Prostate gland (tissue), 2 donors: Measurements from ENCODE around the gene TNIP3. TPM values are rescaled to one million over a fixed set of nuclear protein-coding genes. Genes with fewer than 3 reads are reported as not detected.

ENCODE experiments used
- DNase-seq: peaks from one replicate; pipeline ENCODE4 v3.0.0-alpha.2; 2019; ENCODE audit warnings: low spot score
- H3K27ac ChIP-seq, 2 donors: fragments of 200-600 bp; sonication (generic); 2 replicates each; pipeline ENCODE4 v1.5.1; 2017 to 2019
- H3K27me3 ChIP-seq: fragments of 200-600 bp; sonication (generic); replicated peaks from 2 replicates; pipeline ENCODE4 v1.5.1; 2019; ENCODE audit not compliant: insufficient read depth
- H3K36me3 ChIP-seq, 2 donors: fragments of 200-600 bp; sonication (generic); 1 replicate in 1 of 2; 2 replicates in 1 of 2; pipeline versions ENCODE4 v1.5.1 to v1.8.1; 2017 to 2019
- H3K4me1 ChIP-seq: fragments of 200-600 bp; sonication (generic); replicated peaks from 2 replicates; pipeline ENCODE4 v1.5.1; 2019
- H3K4me3 ChIP-seq, 2 donors: fragments of 200-600 bp; sonication (generic); 2 replicates each; pipeline ENCODE4 v1.5.1; 2017 to 2019
- H3K9me3 ChIP-seq: fragments of 200-600 bp; sonication (generic); 2 replicates; pipeline ENCODE4 v1.5.1; 2017
- POLR2A ChIP-seq: fragments of 450-650 bp; IDR thresholded peaks from one replicate; pipeline ENCODE4 v1.6.1; 2016; ENCODE audit warnings: antibody characterized with exemption, mild to moderate bottlenecking
- POLR2AphosphoS5 ChIP-seq: sonication (generic); formaldehyde crosslinking; IDR thresholded peaks from one replicate; pipeline ENCODE4 v1.6.1; 2017; ENCODE audit warnings: antibody characterized with exemption
- WGBS: methylation state at CpG from one replicate; pipeline ENCODE4 v1.1.5; 2018; 5-methylcytosine and 5-hydroxymethylcytosine counted together
- intact Hi-C: fragments of 100-400 bp; cut with DNase I; formaldehyde crosslinking; loops from one replicate; pipeline ENCODE4 v1.14.2; 2022
- total RNA-seq, 2 donors: library from RNA; depleted of rRNA; stranded (reverse); fragments of >200 nt; gene quantifications; one replicate each; pipeline ENCODE4 v1.1.0, GENCODE V29; 2016
- TF ChIP-seq, protein P1 (sequence below), 4 experiments: fragments of 200-600 bp in 2 of 4; fragments of 450-650 bp in 2 of 4; sonication (generic) in 2 of 4; IDR thresholded peaks; 1 replicate in 3 of 4; 2 replicates in 1 of 4; pipeline ENCODE4 v1.5.1; 2016 to 2019; ENCODE audit warnings: antibody characterized with exemption in 4 of 4, mild to moderate bottlenecking in 2 of 4, moderate library complexity in 2 of 4

The TNIP3 gene
- total RNA-seq, 2 donors from 2014 or later, result not detected

DNA sequence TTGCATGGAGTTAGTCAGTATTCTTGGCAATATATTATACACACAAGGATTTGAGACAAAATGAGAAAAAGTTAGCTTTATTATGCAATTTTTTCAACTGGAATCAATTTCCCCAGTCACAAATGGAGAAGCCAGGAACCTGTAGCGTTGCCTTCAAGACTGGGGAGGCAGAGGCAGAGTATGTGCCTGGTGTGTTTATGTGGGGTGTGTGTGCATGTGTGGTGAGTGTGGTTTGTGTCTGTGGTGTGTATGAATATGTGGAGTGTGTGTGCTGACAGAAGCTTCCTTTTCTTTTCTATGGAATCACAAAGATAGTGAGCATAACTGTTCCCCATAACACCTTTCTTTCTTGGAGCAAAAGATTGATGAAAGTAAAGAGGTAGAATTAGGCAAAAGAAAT is 37.0 kb downstream of the TNIP3 start:
- WGBS, result 100% methylated on average over 1 of the region's 1 CpG
- TF ChIP-seq, protein P1, sequence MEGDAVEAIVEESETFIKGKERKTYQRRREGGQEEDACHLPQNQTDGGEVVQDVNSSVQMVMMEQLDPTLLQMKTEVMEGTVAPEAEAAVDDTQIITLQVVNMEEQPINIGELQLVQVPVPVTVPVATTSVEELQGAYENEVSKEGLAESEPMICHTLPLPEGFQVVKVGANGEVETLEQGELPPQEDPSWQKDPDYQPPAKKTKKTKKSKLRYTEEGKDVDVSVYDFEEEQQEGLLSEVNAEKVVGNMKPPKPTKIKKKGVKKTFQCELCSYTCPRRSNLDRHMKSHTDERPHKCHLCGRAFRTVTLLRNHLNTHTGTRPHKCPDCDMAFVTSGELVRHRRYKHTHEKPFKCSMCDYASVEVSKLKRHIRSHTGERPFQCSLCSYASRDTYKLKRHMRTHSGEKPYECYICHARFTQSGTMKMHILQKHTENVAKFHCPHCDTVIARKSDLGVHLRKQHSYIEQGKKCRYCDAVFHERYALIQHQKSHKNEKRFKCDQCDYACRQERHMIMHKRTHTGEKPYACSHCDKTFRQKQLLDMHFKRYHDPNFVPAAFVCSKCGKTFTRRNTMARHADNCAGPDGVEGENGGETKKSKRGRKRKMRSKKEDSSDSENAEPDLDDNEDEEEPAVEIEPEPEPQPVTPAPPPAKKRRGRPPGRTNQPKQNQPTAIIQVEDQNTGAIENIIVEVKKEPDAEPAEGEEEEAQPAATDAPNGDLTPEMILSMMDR (IDR thresholded peaks at IDR 0.05), result no peak
- TF ChIP-seq POLR2AphosphoS5 (no peak), POLR2A (no peak)
- DNase-seq, result no peak
- H3K27me3 ChIP-seq, result no peaks in the 10 kb centered on the region
- H3K36me3 ChIP-seq, result no peaks in the 10 kb centered on the region
- no peaks in the 10 kb centered on the region for H3K9me3 ChIP-seq
- intact Hi-C loops, result no loop called here
- H3K4me3 ChIP-seq, result no peak overlapping the region
- H3K27ac ChIP-seq, result no peak overlapping the region
- H3K4me1 ChIP-seq, result no peaks in the 10 kb centered on the region

DNA sequence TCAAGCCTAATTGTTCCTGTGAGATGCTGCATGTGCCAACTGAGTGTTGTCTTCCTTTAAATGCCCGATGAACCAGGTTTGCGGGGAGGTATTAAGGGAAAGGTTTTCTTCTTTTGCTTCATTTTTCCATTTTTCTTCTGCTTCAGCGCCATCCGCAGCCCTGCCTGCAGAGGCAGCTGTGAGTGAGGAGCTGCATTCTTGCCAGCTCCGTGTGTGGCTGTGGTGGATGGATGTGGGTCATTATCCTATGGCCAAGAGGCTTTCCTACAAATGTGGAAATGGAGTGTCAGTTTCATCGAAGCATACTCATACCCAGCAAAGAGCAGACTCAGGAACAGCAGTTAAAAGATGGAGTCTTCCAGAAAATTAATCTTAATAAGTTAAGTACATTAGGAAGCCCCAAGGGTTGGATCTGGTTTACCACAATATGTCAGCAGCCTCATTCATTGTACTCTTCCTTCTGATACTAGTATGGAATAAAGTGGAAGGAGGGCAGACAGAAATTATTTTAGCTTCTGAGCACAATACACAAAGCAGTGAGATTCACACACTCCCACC is 37.6 kb downstream of the TNIP3 start:
- Histone ChIP-seq H3K36me3 (no peaks in the 10 kb centered on the region), H3K27ac (no peak overlapping the region), H3K4me1 (no peaks in the 10 kb centered on the region), H3K9me3 (no peaks in the 10 kb centered on the region), H3K4me3 (no peak overlapping the region), H3K27me3 (no peaks in the 10 kb centered on the region)
- TF ChIP-seq POLR2AphosphoS5 (no peak), POLR2A (no peak)
- TF ChIP-seq, protein P1 (IDR thresholded peaks at IDR 0.05), result no peak
- intact Hi-C loops, result no loop called here
- no peak for DNase-seq
- WGBS, result 75% methylated on average over 6 of the region's 6 CpGs

DNA sequence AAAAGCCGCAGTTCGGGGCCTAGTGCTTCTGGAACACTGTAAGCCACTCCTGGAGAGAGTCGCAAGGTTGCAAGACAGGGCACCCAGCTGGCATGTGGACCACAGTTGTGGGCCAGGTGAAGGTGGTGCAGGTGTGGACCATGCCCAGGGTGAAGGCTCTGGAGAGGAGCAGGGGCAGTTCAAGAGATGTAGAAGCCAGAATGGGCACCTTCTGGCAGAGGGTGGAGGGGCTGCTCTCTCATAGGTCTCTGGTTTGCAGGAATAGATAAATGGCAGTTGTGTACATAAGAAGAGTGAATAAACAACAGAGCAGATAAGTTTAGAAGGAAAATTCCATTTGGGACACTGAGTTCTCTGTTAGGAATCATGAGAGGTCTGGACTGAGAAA is 38.6 kb downstream of the TNIP3 start:
- DNase-seq, result no peak
- Histone ChIP-seq H3K4me1 (no peaks in the 10 kb centered on the region), H3K36me3 (no peaks in the 10 kb centered on the region), H3K27ac (no peak overlapping the region), H3K4me3 (no peak overlapping the region), H3K9me3 (no peaks in the 10 kb centered on the region), H3K27me3 (no peaks in the 10 kb centered on the region)
- intact Hi-C loops, result no loop called here
- 95% methylated on average over 3 of the region's 3 CpGs for WGBS
- TF ChIP-seq POLR2A (no peak), POLR2AphosphoS5 (no peak)
- TF ChIP-seq, protein P1 (IDR thresholded peaks at IDR 0.05), result no peak

DNA sequence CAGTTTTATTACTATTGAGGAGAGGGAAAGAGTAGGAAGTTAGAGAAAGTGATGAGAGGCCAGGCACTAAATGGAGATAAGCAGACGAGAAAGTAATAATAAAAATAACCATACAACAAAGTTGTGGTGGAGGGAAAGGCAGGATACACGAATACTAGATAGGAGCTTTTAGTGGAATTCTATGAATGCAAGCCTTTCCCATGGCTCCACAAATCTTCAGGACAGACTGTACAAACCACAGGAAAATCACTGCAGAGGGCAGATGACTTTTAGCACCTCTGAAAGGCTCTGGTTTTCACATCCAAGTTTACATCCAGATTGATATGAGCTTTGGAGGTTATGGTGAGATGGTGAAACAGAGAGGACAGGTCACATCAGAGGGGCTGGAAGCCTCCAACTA is 41.5 kb downstream of the TNIP3 start:
- Histone ChIP-seq H3K4me1 (no peaks in the 10 kb centered on the region), H3K36me3 (no peaks in the 10 kb centered on the region), H3K9me3 (no peaks in the 10 kb centered on the region), H3K27me3 (no peaks in the 10 kb centered on the region), H3K4me3 (no peak overlapping the region), H3K27ac (no peak overlapping the region)
- TF ChIP-seq, protein P1 (IDR thresholded peaks at IDR 0.05), result no peak
- no peak for TF ChIP-seq POLR2AphosphoS5
- no peak for TF ChIP-seq POLR2A
- WGBS, result 32% methylated on average over 2 of the region's 2 CpGs
- DNase-seq, result no peak
- intact Hi-C loops, result no loop called here

DNA sequence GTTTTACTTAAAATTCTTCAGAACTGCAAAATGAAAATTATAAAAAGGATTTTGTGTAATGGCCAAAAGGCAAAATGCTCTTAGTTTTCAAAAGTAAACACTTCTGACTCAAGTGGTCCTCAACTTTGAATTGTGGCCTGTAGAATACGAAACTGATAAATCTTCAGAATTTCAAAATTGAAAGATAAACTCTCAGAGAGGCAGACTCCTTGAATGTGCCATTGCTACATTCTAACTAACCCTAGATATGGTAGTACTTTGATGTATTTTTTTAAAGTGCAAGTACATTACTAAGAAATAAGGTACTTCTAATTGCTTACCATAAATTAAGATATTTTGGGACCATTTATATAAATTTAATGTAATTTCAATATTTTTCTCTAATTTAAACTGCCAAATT is 44.4 kb downstream of the TNIP3 start:
- TF ChIP-seq POLR2AphosphoS5 (no peak), POLR2A (no peak)
- TF ChIP-seq, protein P1 (IDR thresholded peaks at IDR 0.05), result no peak
- Histone ChIP-seq H3K36me3 (no peaks in the 10 kb centered on the region), H3K4me1 (no peaks in the 10 kb centered on the region), H3K9me3 (no peaks in the 10 kb centered on the region), H3K27ac (no peak overlapping the region), H3K4me3 (no peak overlapping the region), H3K27me3 (no peaks in the 10 kb centered on the region)
- intact Hi-C loops, result no loop called here
- no peak for DNase-seq
- 90% methylated on average over 1 of the region's 1 CpG for WGBS
